AG09309 (cell line): ENCODE results near the gene ASTN2.

Experiments
- DNase-seq: peaks from one replicate; pipeline ENCODE4 v3.0.0-alpha.2; 2010; ENCODE audit warnings: low read depth
- H3K4me3 ChIP-seq: 2 replicates; pipeline ENCODE4 v1.5.1; 2011; ENCODE audit warnings: mild to moderate bottlenecking, low read depth, low read length, moderate library complexity; ENCODE audit not compliant: control insufficient read depth
- TF ChIP-seq, protein P1 (sequence below): IDR thresholded peaks from 2 replicates; pipeline ENCODE4 v1.5.1; 2011; ENCODE audit warnings: mild to moderate bottlenecking, low read depth, low read length, inconsistent platforms; ENCODE audit not compliant: insufficient read depth, control insufficient read depth; ENCODE audit errors: missing control alignments

The ASTN2 gene

DNA sequence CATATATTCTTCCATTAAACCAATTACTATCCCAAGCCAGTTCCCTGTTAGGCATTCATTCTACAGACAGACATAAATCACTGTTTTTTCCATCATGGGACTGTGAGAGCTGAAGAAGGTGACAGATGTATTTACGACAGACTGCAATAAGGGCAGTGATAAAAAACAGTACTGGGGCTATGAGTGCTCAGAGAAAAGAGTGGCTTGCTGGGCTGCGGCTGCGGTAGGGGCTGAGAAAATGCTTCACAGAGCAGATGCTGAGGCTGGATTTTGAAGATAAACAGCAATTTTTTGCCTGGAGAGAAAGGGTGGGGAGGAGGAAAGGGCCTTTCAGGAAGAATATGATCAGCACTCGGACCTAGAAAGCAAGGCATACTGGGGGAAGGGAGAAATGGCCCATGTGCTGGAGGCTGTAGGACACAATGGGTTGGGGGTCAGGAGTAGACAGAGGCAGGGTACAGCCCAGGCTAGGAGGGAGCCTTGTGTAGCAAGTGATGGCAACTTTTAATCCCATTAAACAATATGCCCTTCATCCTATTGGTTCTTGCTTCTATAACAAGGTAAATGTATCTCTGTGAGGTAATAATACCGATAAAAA, 279.3 kb downstream of the ASTN2 start:
- TF ChIP-seq, protein P1, sequence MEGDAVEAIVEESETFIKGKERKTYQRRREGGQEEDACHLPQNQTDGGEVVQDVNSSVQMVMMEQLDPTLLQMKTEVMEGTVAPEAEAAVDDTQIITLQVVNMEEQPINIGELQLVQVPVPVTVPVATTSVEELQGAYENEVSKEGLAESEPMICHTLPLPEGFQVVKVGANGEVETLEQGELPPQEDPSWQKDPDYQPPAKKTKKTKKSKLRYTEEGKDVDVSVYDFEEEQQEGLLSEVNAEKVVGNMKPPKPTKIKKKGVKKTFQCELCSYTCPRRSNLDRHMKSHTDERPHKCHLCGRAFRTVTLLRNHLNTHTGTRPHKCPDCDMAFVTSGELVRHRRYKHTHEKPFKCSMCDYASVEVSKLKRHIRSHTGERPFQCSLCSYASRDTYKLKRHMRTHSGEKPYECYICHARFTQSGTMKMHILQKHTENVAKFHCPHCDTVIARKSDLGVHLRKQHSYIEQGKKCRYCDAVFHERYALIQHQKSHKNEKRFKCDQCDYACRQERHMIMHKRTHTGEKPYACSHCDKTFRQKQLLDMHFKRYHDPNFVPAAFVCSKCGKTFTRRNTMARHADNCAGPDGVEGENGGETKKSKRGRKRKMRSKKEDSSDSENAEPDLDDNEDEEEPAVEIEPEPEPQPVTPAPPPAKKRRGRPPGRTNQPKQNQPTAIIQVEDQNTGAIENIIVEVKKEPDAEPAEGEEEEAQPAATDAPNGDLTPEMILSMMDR, result no peak
- no peak overlapping the region for H3K4me3 ChIP-seq
- DNase-seq, result no peak

DNA sequence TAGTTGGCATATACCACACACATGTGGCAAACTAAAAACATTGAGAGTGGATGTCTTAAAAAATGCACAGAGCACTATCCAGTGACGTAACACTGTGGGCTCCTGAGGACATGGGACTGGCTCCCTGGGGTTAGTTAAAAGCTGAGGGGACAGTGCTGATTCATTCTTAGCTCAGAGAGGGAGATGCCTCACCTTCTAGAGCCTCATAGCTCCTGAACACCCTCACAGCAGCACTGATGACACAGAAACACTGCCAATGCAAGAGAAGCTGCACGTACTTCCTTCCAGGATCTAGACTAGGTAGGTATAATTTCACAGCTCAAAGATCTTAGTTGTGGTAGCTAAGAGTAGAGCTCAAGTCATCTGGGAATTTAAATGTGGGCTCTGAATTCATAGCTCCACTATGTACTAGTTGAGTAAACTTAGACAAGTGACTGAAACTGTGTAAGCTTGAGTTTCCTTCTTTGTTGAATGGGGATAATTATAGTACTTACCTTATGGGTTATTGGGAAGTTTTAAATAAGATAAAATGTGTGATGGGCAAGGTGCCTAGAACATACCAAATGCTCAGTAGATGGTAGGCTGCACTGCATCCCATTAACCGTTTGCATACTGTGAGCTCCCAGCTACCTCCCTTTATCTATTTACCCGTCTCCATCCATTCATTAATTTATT, 279.9 kb downstream of the ASTN2 start:
- TF ChIP-seq, protein P1, result no peak
- no peak overlapping the region for H3K4me3 ChIP-seq
- DNase-seq, result no peak

DNA sequence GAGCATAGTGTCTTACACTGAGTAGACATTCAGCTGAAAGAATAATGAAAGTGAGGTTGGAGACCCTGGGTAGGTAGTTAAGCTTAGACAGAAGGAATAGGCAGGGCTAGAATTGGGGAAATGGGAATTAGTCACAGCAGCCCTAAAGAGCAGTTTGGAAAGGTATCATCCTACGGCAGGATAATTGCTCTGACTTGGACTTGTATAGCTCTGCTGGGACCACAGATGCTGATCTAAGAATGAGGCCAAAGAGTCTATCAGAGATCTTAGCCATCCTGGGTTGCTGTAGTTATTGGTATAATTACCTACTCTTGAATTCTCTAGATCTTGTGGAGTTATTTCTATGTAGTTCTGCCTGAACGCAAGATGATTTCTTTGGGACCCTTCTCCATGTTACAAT, 288.0 kb downstream of the ASTN2 start:
- H3K4me3 ChIP-seq, result no peak overlapping the region
- TF ChIP-seq, protein P1, result no peak
- DNase-seq, result no peak

DNA sequence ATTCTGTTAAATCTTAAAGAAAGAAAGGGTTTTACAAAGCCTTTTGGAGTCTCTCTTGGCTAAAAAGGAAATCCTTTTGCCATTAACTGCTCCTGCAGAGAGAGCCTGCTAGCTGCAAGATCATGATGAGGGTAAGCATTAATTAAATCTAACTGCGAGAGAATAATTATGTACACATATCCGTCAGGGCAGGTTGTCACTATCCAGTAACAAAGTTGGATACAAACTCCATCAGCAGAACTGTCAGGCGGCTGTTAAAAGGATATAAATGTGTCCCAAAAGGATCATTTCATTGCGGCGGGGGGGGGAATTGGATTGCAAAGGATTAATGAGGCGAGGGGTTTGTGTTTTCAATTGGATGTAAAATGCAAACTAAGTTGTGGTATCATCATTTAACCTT, 289.3 kb downstream of the ASTN2 start:
- H3K4me3 ChIP-seq, result no peak overlapping the region
- no peak for DNase-seq
- TF ChIP-seq, protein P1, result no peak

DNA sequence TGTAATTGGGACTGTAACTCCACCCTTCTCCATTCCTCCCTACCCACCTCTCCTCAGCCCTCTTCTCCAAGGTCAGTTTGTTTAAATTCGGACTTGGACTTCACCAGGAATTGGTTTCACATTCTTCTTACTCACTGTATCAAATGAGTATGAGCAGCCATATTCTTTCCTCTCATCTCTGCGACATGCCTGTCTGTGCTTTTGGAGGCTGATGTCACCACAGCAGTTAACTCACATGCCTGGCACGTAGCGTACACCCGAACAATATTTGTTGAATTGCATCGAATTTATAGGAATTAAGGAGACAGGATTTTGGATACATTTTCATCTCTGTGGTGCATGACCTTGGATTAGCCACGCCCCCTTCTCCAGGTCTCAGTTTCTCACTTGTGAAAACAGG, 291.1 kb downstream of the ASTN2 start:
- TF ChIP-seq, protein P1, result no peak
- DNase-seq, result no peak

DNA sequence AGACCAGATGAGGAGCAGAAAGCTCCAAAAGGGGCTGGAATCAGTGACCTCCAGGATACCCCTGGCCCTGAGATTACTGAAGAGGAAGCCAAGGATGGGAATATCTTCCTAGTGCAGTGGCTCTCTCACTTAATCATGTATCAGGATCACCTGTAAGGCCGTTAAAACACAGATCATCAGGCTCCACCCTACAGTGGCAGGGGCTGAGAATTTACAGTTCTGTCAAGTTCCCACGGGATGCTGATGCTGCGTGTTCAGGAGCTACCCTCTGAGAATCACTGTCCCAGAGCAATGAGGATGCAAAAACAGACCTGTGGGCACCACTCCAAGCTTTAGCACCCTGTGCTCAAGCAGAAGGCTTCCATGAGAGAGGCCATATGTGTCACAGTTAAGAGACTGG, 291.9 kb downstream of the ASTN2 start:
- DNase-seq, result no peak
- H3K4me3 ChIP-seq, result no peak overlapping the region
- TF ChIP-seq, protein P1, result no peak

More for the DNA sequence above, 291.1 kb downstream of the ASTN2 start:
- H3K4me3 ChIP-seq, result no peak overlapping the region
